ENCODE data around the gene TRPM1.

TRPM1 gene

DNA sequence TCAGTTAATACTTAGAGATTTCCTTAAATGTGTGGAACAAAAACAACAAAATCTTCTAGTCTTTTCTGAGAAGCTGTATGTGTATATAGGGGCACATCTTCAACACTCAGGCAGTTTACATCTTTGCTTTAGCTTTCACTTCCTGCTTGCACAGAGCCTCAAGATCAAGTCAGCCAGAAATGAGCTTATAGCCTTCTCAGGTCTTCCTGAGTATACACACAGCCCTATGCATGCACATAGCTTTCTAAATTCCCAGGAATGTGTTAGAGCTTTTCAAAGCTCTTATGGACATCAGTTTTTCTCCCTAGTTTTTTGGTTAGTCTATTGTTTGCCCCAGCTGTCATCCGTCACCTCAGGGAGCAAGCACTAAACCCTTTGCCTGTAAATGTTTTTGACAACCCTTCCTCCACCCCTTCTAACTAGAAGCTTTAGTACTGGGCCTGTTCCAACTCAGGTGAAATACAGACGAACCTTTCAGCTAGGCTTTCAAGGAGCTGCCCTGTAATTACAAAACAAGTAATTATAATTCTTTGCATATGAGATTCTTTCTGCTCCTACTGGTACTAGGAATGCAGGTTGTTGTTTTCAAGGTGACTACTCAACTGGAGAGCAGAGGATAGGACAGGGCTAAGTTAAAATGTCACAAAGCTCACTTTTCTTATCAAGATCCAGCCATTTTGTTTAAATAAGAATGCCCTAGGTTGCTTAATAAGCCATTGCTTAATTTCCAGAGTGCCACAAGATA, 87.5 kb downstream of the TRPM1 start:
- no peak for DNase-seq

GRCh38 chr15:31012455-31012854, 89.1 kb downstream of the TRPM1 start:
- DNase-seq, result no peak

- DNase-seq, result no peak
Measured at GRCh38 chr15:31010036-31010435, 91.5 kb downstream of the TRPM1 start.

- no peak for DNase-seq
Measured at GRCh38 chr15:31005660-31006059, 95.9 kb downstream of the TRPM1 start.

DNA sequence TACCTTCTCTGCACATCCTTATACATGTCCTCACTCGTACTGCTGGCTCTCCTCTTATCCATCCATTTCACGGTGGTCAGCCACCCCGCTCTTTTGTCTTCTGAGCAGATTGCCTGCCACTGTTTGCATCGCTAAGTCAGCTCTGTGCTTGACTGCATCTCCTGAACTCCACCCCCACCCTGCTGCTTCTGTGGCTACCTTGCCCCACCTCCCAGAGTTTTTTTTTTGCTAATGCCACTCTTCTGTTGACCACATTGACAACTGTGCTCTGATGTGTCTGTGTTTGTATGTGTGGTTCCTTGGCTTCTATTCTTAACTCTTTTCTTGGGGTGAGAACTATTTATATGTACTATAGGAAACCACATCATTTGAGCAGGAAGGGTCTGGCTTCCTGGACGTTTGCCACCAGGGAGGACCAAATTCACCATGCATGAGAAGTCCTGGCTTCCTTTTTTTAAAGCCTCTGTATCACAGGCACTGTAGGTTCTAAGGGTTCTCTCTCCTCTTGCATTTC, 97.2 kb downstream of the TRPM1 start:
- DNase-seq, result no peak

GRCh38 chr15:31001702-31002101, 99.8 kb downstream of the TRPM1 start:
- DNase-seq, result no peak

- DNase-seq, result no peak
Measured at GRCh38 chr15:30999729-31000128, 101.8 kb downstream of the TRPM1 start.

GRCh38 chr15:30997270-30997669, 104.3 kb downstream of the TRPM1 start:
- DNase-seq, result no peak

DNA sequence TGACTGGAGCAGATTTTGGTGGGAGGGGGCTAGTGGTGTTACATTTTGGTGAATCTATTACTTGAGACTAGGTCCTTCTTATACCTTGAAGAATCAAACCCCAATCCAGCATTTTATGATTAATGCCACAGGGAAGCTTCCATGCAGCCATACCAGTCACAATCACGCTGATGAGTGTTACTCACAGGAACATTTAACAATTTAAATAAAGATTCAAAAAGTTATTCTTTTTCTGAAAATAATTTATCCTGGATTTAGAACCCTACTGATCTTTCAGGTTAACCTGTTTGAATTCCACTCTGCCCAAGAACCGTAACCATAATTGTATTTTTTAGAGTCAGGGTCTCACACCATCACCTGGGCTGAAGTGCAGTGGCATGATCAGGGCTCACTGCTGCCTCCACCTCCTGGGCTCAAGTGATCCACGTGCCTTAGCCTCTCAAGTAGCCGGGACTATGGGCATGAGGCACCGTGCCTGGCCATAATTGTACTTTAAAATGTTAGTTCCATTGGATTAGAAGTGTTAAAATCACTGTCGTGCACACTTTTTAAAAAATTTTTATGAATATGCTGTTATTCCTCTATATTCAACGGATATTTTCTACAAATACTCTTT, 109.2 kb downstream of the TRPM1 start:
- DNase-seq, result peak; percentile 2

DNA sequence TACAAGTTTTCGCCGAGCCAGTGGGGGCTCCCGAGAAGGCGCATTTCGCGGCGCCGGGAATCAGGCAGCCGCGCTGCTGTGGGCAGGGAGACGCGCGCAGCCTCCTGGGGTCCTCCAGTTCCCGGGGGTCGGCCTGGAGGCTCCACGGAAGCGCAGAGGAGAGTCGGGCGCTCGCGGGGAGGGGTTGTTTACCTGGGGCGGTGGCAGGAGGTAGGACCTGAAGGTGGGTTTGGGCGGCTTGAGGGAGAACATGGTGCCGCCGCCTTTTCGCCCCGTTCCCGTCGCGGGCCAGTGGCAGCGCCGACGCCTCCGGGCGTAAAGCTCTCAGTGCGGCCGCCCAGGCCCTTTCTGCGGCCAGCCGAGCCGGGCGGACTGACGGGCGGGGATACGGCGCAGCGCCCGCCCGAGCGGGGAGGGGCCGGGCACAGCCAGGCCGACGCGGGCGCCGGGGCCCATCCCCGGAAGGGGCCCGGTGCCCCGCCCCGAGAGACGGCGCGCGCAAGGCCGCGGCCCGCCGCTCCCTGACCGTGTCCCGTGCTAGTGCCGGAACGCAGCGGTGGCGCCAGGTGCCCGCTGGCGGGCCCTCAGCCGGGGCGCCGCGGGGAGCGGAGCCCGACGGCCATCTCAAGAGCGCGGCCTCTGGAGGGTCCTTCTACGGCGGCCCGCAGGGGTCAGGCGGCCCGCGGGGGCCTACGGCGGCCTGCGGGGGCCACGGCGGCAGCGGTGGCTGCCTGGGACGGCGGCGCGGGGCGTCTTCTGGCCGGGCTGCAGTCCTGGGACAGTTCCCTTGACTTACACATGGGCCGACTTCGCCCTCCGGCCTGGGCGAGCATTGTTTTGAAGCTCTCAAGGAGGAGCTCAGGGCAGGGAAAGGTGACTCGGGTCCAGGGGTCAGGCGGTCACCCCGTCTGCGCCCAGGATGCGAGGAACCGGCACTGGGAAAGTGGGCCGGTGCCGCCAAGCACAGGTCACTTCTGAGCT, 110.0 kb downstream of the TRPM1 start, which contains the start of gene MTMR10:
Gene MTMR10, minus strand, starts transcription at position 374 of the 981 bp plus-strand sequence. Its CDS starts 122 bp downstream, at position 252.
- DNase-seq, result peak; percentile 31

- DNase-seq, result no peak
Measured at GRCh38 chr15:30990446-30991254, 110.9 kb downstream of the TRPM1 start.

- DNase-seq, result no peak
Measured at GRCh38 chr15:30990036-30990435, 111.5 kb downstream of the TRPM1 start.

GRCh38 chr15:30985081-30985531, 116.4 kb downstream of the TRPM1 start:
- DNase-seq, result no peak

GRCh38 chr15:30984542-30984941, 117.0 kb downstream of the TRPM1 start:
- no peak for DNase-seq

- no peak for DNase-seq
Measured at GRCh38 chr15:30984118-30984517, 117.4 kb downstream of the TRPM1 start.

DNA sequence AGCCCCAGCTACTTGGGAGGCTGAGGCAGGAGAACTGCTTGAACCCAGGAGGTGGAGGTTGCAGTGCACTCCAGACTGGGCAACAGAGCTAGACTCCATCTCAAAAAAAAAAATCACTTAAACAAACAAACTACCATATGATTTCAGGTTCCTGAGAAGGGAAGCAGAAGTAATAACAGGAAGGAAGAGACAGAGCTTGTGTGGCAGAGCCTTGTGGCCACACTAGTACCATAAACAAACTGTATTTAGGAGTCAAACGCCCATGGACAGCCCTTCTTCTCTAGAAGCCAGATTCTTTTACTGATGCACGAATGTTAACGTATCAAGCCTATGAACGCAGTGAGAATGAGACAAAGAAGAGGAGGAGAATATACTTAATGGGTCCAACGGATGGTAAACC, 122.1 kb downstream of the TRPM1 start:
- DNase-seq, result no peak

DNA sequence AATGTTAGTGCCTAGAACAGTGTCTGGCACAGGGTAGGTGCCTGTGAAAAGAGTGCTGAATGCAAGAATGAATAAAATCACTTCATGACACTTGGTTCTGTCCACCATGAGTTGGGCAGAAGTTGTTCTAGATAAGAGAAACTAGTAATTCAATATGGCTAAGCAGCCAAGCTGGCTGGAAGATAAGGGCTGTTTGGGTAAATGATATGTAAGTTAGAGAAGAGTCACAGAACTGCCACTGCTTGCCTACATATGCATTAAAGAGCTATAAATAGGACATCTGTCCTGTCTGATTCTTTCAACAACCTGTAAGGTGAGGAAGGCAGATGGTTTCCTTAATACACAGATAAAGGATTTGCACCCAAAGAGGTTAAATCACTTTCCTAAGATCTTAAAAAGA, 123.2 kb downstream of the TRPM1 start:
- no peak for DNase-seq

DNA sequence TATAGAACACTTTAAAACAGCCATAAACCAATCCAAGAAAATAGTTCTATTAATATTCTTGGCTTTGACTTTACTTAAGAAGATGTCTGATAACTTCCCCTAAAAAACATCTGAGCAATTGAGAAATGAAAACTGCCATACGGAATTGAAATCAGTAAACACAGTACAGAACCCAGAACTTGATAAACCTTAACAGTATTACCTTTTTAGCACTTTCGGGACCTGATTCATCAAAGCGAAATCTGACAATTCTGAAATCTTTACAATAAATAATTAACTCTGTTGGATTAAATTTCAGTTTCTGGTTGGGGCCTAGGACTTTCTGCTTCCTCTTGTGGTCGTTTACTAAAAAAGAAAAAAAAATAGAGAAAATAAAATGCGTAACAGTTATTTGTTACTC, 127.4 kb downstream of the TRPM1 start:
- DNase-seq, result no peak

DNA sequence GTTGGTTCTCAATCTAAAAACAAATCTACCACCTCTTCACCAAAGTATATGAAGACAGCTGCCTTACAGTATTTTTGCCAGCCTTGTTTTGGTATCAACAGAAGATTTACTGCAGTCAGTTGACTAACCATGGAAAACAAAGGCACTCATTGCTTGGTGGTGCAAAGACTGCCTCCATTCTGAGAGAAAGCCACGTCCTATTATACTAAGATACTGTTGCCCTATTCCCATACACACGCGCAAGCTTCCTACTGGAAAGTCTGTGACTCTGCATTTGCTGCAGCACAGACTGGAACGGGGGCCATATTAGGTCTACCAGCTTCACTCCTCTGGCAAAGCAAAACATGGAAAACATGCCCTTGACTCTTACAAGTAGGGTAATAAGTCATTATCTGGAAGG, 128.1 kb downstream of the TRPM1 start:
- DNase-seq, result no peak

GRCh38 chr15:30969724-30970123, 131.8 kb downstream of the TRPM1 start:
- DNase-seq, result no peak

DNA sequence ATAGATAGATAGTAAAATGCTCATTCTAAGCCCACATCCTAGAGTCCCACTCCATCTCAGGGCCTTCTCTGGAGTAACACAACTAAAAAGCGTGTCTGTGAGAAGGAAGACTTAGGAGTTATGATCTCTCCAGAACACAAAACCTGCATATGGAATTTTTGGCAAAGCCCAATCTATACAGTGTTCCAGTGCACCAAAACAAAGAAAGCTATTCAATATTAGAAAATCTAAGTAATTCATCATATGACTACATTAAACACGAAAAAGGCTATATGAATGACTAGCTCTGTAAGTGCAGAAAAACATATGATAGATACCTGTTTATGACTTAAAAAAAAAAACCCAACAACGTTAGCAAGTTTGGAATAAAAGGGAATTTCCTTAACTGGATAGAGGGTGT, 137.8 kb downstream of the TRPM1 start:
- DNase-seq, result no peak

DNA sequence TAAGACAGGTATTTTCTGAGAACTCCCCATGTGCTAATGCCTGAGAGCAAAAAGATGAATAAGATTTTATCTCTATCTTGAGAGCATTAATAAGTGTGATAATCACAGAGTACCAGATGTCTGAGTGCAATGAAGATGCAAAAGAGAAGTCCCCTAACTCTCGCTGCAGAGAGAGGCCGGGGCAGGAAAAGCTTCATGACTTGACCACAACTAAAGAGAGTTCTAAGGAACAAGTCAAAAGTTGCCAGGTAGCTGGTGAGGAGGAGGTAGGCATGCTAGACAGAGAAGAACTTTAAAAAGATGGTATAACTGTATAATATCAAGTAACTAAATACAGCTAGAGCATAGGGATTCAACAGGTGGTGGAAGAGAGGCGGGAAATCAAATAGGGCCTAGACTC, 138.9 kb downstream of the TRPM1 start:
- no peak for DNase-seq

Data from NCI-H1105 (cell line).